Nephron (organoid): ENCODE data around the gene PAQR4.

ENCODE experiments used
- H3K27ac Mint-ChIP-seq, 3 experiments: 2 replicates each; pipeline ENCODE4 v1.8.0; 2020; ENCODE audit warnings: mixed read lengths in 3 of 3, mild to moderate bottlenecking in 2 of 3, moderate library complexity in 1 of 3
- H3K27me3 Mint-ChIP-seq: 2 replicates; pipeline ENCODE4 v1.8.0; 2021; ENCODE audit warnings: low read depth, mild to moderate bottlenecking, moderate library complexity, mixed read lengths
- H3K36me3 Mint-ChIP-seq: 2 replicates; pipeline ENCODE4 v1.8.0; 2020; ENCODE audit warnings: low read depth, mixed read lengths
- H3K4me1 Mint-ChIP-seq: 2 replicates; pipeline ENCODE4 v1.8.0; 2020; ENCODE audit warnings: mixed read lengths
- H3K4me3 Mint-ChIP-seq, 3 experiments: 2 replicates each; pipeline ENCODE4 v1.8.0; 2020; ENCODE audit warnings: mild to moderate bottlenecking in 3 of 3, mixed read lengths in 3 of 3, moderate library complexity in 2 of 3
- H3K9me3 Mint-ChIP-seq: 2 replicates; pipeline ENCODE4 v1.8.0; 2020; ENCODE audit warnings: mixed read lengths
- CTCF ChIP-seq, 3 experiments: fragments of 200-600 bp; sonication (generic); IDR thresholded peaks; one replicate each; pipeline ENCODE4 v1.5.0; 2021; ENCODE audit warnings: antibody characterized with exemption in 3 of 3; ENCODE audit not compliant: unreplicated experiment in 3 of 3

The PAQR4 gene

DNA sequence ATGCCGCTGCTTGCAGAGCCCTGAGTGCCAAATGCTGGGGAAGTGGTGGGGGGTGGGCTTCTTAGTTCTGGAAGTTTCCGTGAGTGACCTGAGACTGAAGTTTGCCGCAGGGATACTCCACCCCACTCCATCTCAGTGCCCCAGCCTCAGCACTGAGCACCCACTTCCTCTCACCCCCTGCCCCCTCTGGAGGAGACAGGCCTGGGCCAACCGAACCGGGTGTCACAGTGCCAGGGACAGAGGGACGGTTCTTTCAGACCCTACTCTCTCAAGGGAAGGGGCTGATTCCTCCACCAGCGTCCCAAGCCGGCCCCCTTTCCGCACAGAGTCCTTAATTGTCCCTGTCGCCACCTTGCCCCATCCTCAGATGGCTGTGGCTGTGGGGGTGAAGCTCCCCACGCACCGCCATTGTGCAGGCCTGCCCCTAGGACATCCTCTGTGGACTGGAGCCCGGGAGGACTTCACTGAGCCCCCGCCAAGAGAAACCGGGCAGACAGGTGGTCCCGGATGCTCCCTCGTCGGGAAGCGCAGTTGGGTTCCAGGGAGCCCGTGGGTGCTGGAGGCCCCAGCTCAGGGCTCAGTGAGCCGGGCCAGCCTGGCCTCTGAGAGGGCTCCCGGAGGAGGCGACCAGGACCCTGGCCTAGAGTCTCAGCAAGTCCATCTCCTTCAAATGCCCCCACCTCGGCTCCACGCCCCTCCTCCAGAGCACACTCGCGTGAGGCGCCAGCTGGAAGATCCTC, 6.6 kb upstream of the PAQR4 start:
- no peaks in the 10 kb centered on the region for H3K36me3 Mint-ChIP-seq
- peak overlapping the region; percentile 57 to 79 (median 70) for H3K4me3 Mint-ChIP-seq
- peaks cover 38% of the 10 kb centered on the region for H3K27me3 Mint-ChIP-seq
- peak overlapping the region in 1 of 3 experiments; percentile 66 for H3K27ac Mint-ChIP-seq
- no peaks in the 10 kb centered on the region for H3K4me1 Mint-ChIP-seq
- no peaks in the 10 kb centered on the region for H3K9me3 Mint-ChIP-seq
- TF ChIP-seq CTCF (IDR thresholded peaks at IDR 0.05; ENCODE audit: unreplicated experiment in 3 of 3) = no peak

GRCh38 chr16:2963074-2963722, 6.0 kb upstream of the PAQR4 start:
- H3K27ac Mint-ChIP-seq = peak overlapping the region; percentile 50 to 84 (median 65)
- peak overlapping the region; percentile 91 to 96 (median 95) for H3K4me3 Mint-ChIP-seq
- H3K27me3 Mint-ChIP-seq = peaks cover 40% of the 10 kb centered on the region
- no peaks in the 10 kb centered on the region for H3K9me3 Mint-ChIP-seq
- no peaks in the 10 kb centered on the region for H3K36me3 Mint-ChIP-seq
- TF ChIP-seq CTCF (IDR thresholded peaks at IDR 0.05; ENCODE audit: unreplicated experiment in 3 of 3) = no peak
- H3K4me1 Mint-ChIP-seq = peaks cover 2% of the 10 kb centered on the region

DNA sequence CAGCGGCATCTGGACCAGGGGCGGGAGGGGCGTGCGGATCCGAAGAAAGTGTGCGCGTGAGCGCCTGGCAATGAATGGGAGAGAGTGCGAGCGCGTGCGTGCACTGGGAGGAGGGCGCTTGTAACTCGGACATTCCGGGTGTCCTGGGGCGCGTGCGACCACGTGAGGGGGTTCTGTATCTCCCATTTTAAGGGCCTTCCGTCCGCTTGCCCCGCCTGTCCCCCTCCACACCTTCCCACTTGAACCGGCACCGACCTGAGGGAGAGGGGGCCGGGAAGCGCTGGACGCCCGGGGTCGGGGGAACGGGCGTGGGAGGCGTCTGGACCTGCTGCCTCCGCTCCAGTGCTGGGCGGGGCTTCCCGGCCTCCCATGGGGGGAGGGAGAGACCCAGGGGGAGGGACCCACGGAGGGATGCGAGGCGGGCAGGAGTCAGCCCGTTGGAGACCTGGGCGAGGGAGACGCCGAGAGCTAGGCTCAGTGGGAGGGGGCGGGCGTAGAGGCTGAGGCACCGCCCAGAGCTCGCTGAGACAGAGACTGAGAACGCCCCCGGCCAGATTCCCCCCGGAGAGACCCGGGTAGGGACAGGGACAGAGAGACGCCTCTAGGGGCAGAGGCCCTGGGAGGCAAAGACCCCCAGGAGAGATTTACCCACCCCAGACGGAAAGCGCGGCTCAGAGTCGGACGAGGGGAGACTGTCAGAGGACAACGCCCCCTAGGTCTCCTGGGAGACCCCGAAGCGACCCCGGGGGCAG, 5.2 kb upstream of the PAQR4 start, which contains the start of gene KREMEN2:
KREMEN2 (plus strand) TSS at position 553 of the 752 bp plus-strand sequence. CDS start 246 bp downstream, outside the sequence.
- Mint-ChIP-seq H3K4me3 (peak within 1 kb of the TSS; percentile 91 to 96 (median 95)), H3K27me3 (peaks cover 44% of the 10 kb centered on the region), H3K27ac (peak within 1 kb of the TSS; percentile 50 to 84 (median 79)), H3K9me3 (no peaks in the 10 kb centered on the region), H3K4me1 (peaks cover 8% of the 10 kb centered on the region), H3K36me3 (no peaks in the 10 kb centered on the region)
- TF ChIP-seq CTCF (IDR thresholded peaks at IDR 0.05; ENCODE audit: unreplicated experiment in 3 of 3) = peak in 1 of 3 experiments; percentile 30

DNA sequence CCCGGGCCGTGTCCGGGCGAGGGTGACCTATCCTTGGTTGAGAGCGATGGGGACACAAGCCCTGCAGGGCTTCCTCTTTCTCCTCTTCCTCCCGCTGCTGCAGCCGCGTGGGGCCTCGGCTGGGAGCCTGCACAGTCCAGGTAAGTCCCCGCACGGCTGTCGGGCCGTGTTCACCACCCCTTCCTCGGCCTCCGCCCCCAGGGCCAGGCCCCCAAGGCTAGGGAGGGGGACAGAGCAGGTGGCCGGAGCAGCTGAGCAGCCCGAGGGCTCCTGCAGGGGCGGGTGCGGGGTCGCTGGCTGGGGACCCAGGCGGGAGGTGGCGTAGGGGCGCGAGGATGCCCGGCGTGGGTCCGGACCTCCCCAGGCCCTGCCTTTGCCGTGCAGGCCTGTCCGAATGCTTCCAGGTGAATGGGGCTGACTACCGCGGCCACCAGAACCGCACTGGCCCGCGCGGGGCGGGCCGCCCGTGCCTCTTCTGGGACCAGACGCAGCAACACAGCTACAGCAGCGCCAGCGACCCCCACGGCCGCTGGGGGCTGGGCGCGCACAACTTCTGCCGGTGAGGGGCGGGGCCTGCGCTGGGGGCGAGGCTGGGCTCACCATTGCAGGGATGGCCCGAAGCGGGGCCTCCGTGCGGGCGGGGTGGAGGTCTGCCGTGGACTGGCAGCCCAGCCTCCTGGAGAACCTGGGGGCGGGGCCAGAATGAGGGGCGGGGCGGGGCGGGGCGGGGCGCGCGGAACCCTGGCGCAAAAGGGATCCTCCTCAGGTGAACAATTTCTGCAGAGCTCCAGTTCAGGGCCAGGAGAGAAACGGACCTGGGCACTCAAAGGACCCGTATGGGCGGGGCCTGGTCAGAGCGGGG, 4.4 kb upstream of the PAQR4 start:
- Mint-ChIP-seq H3K4me1 (peaks cover 8% of the 10 kb centered on the region), H3K36me3 (no peaks in the 10 kb centered on the region), H3K27ac (peak overlapping the region in 2 of 3 experiments; percentile 50 to 84), H3K27me3 (peaks cover 41% of the 10 kb centered on the region), H3K9me3 (no peaks in the 10 kb centered on the region), H3K4me3 (peak overlapping the region; percentile 77 to 95 (median 91))
- TF ChIP-seq CTCF (IDR thresholded peaks at IDR 0.05; ENCODE audit: unreplicated experiment in 3 of 3) = peak in 1 of 3 experiments; percentile 16

DNA sequence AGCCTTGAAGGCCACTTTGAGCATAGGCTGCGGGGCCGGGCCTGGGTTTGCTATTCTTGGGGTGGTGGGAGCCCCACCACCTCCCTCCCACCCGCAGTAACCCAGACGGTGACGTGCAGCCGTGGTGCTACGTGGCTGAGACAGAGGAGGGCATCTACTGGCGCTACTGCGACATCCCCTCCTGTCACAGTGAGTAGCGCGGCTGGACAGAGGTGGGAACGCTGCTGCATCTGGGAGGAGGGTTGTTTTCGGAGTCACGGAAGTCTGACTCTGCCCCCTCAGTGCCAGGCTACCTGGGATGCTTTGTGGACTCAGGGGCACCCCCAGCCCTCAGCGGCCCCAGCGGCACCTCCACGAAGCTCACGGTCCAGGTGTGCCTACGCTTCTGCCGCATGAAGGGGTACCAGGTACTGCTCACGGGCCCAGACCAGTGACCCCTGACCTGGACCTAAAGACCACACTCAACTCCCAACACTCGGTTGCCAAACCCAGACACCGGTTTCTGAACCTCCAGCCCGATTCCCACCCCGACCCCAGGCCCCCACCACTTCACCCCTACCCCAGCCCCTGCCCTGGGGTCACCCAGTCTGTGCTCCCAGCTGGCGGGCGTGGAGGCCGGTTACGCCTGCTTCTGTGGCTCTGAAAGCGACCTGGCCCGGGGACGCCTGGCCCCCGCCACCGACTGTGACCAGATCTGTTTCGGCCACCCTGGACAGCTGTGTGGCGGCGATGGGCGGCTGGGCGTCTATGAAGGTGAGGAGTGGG, 2.9 kb upstream of the PAQR4 start:
- H3K4me3 Mint-ChIP-seq = peak overlapping the region; percentile 61 to 95 (median 77)
- no peak overlapping the region for H3K27ac Mint-ChIP-seq
- H3K9me3 Mint-ChIP-seq = no peaks in the 10 kb centered on the region
- H3K36me3 Mint-ChIP-seq = no peaks in the 10 kb centered on the region
- H3K4me1 Mint-ChIP-seq = peaks cover 8% of the 10 kb centered on the region
- TF ChIP-seq CTCF (IDR thresholded peaks at IDR 0.05; ENCODE audit: unreplicated experiment in 3 of 3) = no peak
- peaks cover 38% of the 10 kb centered on the region for H3K27me3 Mint-ChIP-seq
